Vagina (tissue), 2 donors: Measurements from ENCODE around the gene NKX1-2. TPM values are rescaled to one million over a fixed set of nuclear protein-coding genes. Genes with fewer than 3 reads are reported as not detected.

Source experiments
- DNase-seq, 2 donors: peaks; one replicate each; pipeline ENCODE4 v3.0.0-alpha.2; 2017; ENCODE audit errors: extremely low spot score in 2 of 2
- H3K27ac ChIP-seq: fragments of 200-600 bp; sonication (generic); one replicate; pipeline ENCODE4 v1.5.1; 2019
- H3K27me3 ChIP-seq: fragments of 200-600 bp; sonication (generic); one replicate; pipeline ENCODE4 v1.5.1; 2019
- H3K36me3 ChIP-seq, 2 donors: fragments of 200-600 bp; sonication (generic); one replicate each; pipeline ENCODE4 v1.5.1; 2017 to 2019
- H3K4me1 ChIP-seq: fragments of 200-600 bp; sonication (generic); one replicate; pipeline ENCODE4 v1.5.1; 2019
- H3K4me3 ChIP-seq, 2 donors: fragments of 200-600 bp; sonication (generic); 1 replicate in 1 of 2; 2 replicates in 1 of 2; pipeline ENCODE4 v1.5.1; 2016 to 2019
- H3K9me3 ChIP-seq: fragments of 200-600 bp; sonication (generic); one replicate; pipeline ENCODE4 v1.5.1; 2019
- POLR2A ChIP-seq, 2 donors: fragments of 450-650 bp; IDR thresholded peaks; one replicate each; pipeline ENCODE4 v1.6.1; 2017; ENCODE audit warnings: antibody characterized with exemption in 2 of 2, mild to moderate bottlenecking in 2 of 2, moderate library complexity in 2 of 2
- POLR2AphosphoS5 ChIP-seq, 2 donors: sonication (generic); formaldehyde crosslinking; IDR thresholded peaks; one replicate each; pipeline ENCODE4 v1.9.0; 2017; ENCODE audit warnings: antibody characterized with exemption in 2 of 2, mild to moderate bottlenecking in 2 of 2, low read depth in 1 of 2; ENCODE audit not compliant: insufficient read depth in 1 of 2
- intact Hi-C: fragments of 100-400 bp; cut with DNase I; formaldehyde crosslinking; loops from one replicate; pipeline ENCODE4 v1.15.1; 2023
- total RNA-seq: library from RNA; depleted of rRNA; stranded (reverse); fragments of >200 nt; gene quantifications from one replicate; pipeline ENCODE4 v1.2.3, GENCODE V29; 2016
- TF ChIP-seq, protein P1 (sequence below), 3 experiments: fragments of 450-650 bp in 2 of 3; fragments of 200-600 bp in 1 of 3; sonication (generic) in 1 of 3; IDR thresholded peaks; one replicate each; pipeline ENCODE4 v1.5.1; 2017 to 2019; ENCODE audit warnings: antibody characterized with exemption in 3 of 3, mild to moderate bottlenecking in 2 of 3, moderate library complexity in 2 of 3

Gene NKX1-2
- total RNA-seq, 1 donor from 2014 or later = 0.98 TPM

DNA sequence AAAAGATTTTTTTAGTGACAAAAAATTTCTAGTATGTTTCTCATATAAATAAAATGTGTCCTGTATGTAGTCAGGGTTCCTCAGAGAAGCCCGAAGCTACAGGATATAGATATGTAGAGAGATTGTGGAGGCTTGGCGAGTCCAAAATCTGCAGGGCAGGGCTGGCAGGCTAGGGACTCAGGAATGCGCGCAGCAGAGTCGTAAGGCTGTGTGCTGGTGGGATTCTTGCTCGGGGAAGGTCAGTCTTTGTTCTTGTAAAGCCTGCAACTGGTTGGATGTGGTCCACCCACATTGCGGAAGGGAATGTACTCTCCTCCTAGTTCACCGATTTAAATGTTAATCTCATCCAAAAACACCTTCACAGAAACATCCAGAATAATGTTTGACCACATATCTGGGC, 42.4 kb upstream of the NKX1-2 start:
- TF ChIP-seq POLR2A (IDR thresholded peaks at IDR 0.05) (no peak), POLR2AphosphoS5 (IDR thresholded peaks at IDR 0.05; ENCODE audit: insufficient read depth in 1 of 2, low read depth in 1 of 2) (no peak)
- TF ChIP-seq, protein P1, sequence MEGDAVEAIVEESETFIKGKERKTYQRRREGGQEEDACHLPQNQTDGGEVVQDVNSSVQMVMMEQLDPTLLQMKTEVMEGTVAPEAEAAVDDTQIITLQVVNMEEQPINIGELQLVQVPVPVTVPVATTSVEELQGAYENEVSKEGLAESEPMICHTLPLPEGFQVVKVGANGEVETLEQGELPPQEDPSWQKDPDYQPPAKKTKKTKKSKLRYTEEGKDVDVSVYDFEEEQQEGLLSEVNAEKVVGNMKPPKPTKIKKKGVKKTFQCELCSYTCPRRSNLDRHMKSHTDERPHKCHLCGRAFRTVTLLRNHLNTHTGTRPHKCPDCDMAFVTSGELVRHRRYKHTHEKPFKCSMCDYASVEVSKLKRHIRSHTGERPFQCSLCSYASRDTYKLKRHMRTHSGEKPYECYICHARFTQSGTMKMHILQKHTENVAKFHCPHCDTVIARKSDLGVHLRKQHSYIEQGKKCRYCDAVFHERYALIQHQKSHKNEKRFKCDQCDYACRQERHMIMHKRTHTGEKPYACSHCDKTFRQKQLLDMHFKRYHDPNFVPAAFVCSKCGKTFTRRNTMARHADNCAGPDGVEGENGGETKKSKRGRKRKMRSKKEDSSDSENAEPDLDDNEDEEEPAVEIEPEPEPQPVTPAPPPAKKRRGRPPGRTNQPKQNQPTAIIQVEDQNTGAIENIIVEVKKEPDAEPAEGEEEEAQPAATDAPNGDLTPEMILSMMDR (IDR thresholded peaks at IDR 0.05) = no peak
- H3K27me3 ChIP-seq = no peaks in the 10 kb centered on the region
- no peak for DNase-seq
- intact Hi-C loops = no loop called here
- H3K9me3 ChIP-seq = no peaks in the 10 kb centered on the region
- no peaks in the 10 kb centered on the region for H3K36me3 ChIP-seq
- peaks cover 5% of the 10 kb centered on the region for H3K4me1 ChIP-seq
- no peak overlapping the region for H3K4me3 ChIP-seq
- no peak overlapping the region for H3K27ac ChIP-seq

DNA sequence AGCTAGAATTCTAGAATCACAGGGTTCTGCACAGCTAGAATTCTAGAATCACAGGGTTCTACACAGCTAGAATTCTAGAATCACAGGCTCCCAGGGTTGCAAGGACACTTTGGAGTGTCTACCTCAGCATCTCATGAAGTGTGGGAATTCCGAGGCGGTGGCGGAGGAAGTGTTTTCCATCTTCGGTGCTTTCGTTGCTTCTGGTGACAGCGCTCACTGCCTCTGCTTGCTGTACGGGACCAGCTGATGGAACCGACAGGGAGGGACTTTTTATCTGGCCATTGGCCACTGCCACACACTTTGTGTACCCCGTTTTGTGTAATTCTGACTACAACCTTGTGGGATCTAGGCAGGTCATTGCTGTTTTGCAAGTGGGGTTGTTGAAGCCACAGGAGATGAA, 41.3 kb upstream of the NKX1-2 start:
- Histone ChIP-seq H3K36me3 (no peaks in the 10 kb centered on the region), H3K4me1 (peaks cover 5% of the 10 kb centered on the region), H3K4me3 (no peak overlapping the region), H3K27ac (no peak overlapping the region), H3K27me3 (no peaks in the 10 kb centered on the region), H3K9me3 (no peaks in the 10 kb centered on the region)
- TF ChIP-seq, protein P1 (IDR thresholded peaks at IDR 0.05) = no peak
- TF ChIP-seq POLR2A (IDR thresholded peaks at IDR 0.05) (no peak), POLR2AphosphoS5 (IDR thresholded peaks at IDR 0.05; ENCODE audit: insufficient read depth in 1 of 2, low read depth in 1 of 2) (no peak)
- intact Hi-C loops = no loop called here
- no peak for DNase-seq

DNA sequence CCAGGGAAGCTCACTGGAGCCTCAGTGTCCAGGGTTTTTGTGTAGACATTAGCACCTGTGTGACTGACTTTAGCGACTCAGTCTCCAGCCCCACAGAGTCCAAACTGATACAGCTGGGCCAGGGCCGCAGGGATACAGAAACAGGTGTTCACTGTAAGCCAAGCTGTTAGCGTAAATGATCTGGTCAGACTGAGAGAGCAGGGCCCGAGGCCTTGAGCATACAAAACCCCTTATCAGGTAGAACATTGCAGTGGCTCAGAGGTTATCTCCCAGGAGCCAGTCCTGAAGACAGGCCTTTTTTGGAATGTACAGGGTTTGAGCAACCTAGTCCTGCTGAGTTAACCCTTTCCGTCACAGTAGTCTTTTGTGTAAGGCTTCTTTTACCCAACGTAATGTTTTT, 36.8 kb upstream of the NKX1-2 start:
- Histone ChIP-seq H3K4me3 (no peak overlapping the region), H3K27me3 (no peaks in the 10 kb centered on the region), H3K9me3 (no peaks in the 10 kb centered on the region), H3K4me1 (no peaks in the 10 kb centered on the region), H3K27ac (no peak overlapping the region), H3K36me3 (no peaks in the 10 kb centered on the region)
- no peak for TF ChIP-seq POLR2AphosphoS5 (IDR thresholded peaks at IDR 0.05; ENCODE audit: insufficient read depth in 1 of 2, low read depth in 1 of 2)
- TF ChIP-seq POLR2A (IDR thresholded peaks at IDR 0.05) = no peak
- TF ChIP-seq, protein P1 (IDR thresholded peaks at IDR 0.05) = no peak
- DNase-seq = no peak
- intact Hi-C loops = no loop called here

DNA sequence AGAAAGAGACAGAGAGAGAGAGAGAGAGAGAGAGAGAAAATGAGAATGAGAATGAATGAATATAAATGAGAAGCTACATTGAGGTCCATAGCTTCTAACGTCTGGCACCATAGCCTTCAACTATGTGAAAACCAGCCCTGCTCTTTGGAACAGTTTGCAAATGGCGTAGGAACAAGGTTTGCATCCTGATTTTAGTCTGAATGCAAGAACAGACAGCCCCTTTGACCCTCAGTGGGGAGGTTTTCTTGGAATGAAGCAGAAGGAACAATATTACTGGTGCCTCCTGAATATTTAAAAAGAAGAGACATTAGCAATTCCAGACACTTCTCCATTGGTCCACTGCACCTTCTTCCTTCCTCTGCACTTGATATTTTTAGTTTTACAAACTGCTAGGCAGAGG, 34.8 kb upstream of the NKX1-2 start:
- no peaks in the 10 kb centered on the region for H3K4me1 ChIP-seq
- DNase-seq = no peak
- no peaks in the 10 kb centered on the region for H3K27me3 ChIP-seq
- TF ChIP-seq POLR2AphosphoS5 (IDR thresholded peaks at IDR 0.05; ENCODE audit: insufficient read depth in 1 of 2, low read depth in 1 of 2) = no peak
- no peak for TF ChIP-seq POLR2A (IDR thresholded peaks at IDR 0.05)
- TF ChIP-seq, protein P1 (IDR thresholded peaks at IDR 0.05) = no peak
- no peak overlapping the region for H3K4me3 ChIP-seq
- intact Hi-C loops = no loop called here
- H3K9me3 ChIP-seq = no peaks in the 10 kb centered on the region
- no peak overlapping the region for H3K27ac ChIP-seq
- H3K36me3 ChIP-seq = no peaks in the 10 kb centered on the region

DNA sequence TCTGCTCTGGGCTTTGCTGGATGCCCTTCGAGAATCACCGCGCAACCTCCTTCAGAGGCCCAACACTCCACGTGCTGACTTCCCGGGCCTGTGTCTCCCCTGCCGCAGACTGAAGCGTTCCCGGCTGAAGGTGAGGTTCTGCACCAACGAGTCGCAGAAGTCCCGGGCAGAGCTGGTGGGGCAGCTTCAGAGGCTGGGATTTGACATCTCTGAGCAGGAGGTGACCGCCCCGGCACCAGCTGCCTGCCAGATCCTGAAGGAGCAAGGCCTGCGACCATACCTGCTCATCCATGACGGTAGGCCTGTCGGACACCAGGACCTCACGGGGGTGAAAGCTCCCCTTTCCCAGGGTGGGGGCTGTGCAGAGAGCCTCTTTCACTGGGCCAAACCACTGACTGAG, 34.2 kb upstream of the NKX1-2 start:
- Histone ChIP-seq H3K9me3 (no peaks in the 10 kb centered on the region), H3K27ac (no peak overlapping the region), H3K27me3 (no peaks in the 10 kb centered on the region), H3K4me3 (no peak overlapping the region), H3K36me3 (no peaks in the 10 kb centered on the region), H3K4me1 (no peaks in the 10 kb centered on the region)
- TF ChIP-seq POLR2A (IDR thresholded peaks at IDR 0.05) = no peak
- TF ChIP-seq, protein P1 (IDR thresholded peaks at IDR 0.05) = no peak
- TF ChIP-seq POLR2AphosphoS5 (IDR thresholded peaks at IDR 0.05; ENCODE audit: insufficient read depth in 1 of 2, low read depth in 1 of 2) = no peak
- DNase-seq = no peak
- intact Hi-C loops = no loop called here
